Breast epithelium (tissue), 3 donors: Measurements from ENCODE around the gene SMPX.

ENCODE experiments used
- POLR2A ChIP-seq: fragments of 450-650 bp; IDR thresholded peaks from one replicate; pipeline ENCODE4 v1.6.1; 2016; ENCODE audit warnings: antibody characterized with exemption, mild to moderate bottlenecking, moderate library complexity
- POLR2AphosphoS5 ChIP-seq, 3 donors: sonication (generic); formaldehyde crosslinking; IDR thresholded peaks; one replicate each; pipeline ENCODE4 v1.6.1; 2017; ENCODE audit warnings: antibody characterized with exemption in 3 of 3
- TF ChIP-seq, protein P1 (sequence below), 3 donors: fragments of 450-650 bp; IDR thresholded peaks; one replicate each; pipeline ENCODE4 v1.5.1; 2016 to 2017; ENCODE audit warnings: antibody characterized with exemption in 3 of 3, mild to moderate bottlenecking in 3 of 3, moderate library complexity in 3 of 3

- TF ChIP-seq, protein P1, sequence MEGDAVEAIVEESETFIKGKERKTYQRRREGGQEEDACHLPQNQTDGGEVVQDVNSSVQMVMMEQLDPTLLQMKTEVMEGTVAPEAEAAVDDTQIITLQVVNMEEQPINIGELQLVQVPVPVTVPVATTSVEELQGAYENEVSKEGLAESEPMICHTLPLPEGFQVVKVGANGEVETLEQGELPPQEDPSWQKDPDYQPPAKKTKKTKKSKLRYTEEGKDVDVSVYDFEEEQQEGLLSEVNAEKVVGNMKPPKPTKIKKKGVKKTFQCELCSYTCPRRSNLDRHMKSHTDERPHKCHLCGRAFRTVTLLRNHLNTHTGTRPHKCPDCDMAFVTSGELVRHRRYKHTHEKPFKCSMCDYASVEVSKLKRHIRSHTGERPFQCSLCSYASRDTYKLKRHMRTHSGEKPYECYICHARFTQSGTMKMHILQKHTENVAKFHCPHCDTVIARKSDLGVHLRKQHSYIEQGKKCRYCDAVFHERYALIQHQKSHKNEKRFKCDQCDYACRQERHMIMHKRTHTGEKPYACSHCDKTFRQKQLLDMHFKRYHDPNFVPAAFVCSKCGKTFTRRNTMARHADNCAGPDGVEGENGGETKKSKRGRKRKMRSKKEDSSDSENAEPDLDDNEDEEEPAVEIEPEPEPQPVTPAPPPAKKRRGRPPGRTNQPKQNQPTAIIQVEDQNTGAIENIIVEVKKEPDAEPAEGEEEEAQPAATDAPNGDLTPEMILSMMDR (IDR thresholded peaks at IDR 0.05) = no peak
- TF ChIP-seq POLR2A (no peak), POLR2AphosphoS5 (IDR thresholded peaks at IDR 0.05) (no peak)
Measured at GRCh38 chrX:21675931-21676330, 82.0 kb downstream of the SMPX start.
